HG02981 (cell line): Measurements from ENCODE around the gene CCSER1.
"Not testable (repeated sequence)": the region's sequence is repeated elsewhere in the genome, so short reads cannot be mapped to it uniquely, and the experiment has no call there.

Source experiments
- ATAC-seq: cut with Tn5 transposase; IDR thresholded peaks from one replicate; pipeline ENCODE4 v1.9.1; 2021; ENCODE audit warnings: mild to moderate bottlenecking, moderate library complexity; ENCODE audit not compliant: unreplicated experiment

Gene CCSER1

GRCh38 chr4:90641861-90642599 is 514.8 kb downstream of the CCSER1 start:
- no peak for ATAC-seq

GRCh38 chr4:90643156-90643555 is 516.0 kb downstream of the CCSER1 start:
- ATAC-seq, result no peak

- ATAC-seq, result no peak
Observed at GRCh38 chr4:90648311-90648710, 521.1 kb downstream of the CCSER1 start.

- ATAC-seq, result no peak
Observed at GRCh38 chr4:90648791-90649190, 521.6 kb downstream of the CCSER1 start.

DNA sequence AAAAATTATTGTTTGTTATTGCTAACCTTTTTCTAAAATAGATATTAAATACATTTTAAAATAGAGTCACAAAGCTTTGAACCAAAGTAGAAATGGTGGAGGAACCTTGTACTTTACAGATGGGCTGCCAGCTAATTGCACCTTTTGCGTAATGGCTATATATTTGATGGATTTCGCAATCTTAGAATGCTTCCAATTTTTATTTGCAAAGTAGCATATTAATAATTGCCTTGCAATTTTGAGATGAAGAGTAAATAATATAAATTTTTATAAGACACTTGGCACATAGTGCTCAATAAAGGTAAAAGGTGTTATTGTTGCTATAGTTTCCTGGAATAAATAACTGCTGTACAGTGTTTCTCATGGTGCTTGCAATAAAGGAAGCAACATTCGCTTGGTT is 533.5 kb downstream of the CCSER1 start:
- ATAC-seq, result no peak

- ATAC-seq, result no peak
Observed at GRCh38 chr4:90670183-90670582, 543.0 kb downstream of the CCSER1 start.

DNA sequence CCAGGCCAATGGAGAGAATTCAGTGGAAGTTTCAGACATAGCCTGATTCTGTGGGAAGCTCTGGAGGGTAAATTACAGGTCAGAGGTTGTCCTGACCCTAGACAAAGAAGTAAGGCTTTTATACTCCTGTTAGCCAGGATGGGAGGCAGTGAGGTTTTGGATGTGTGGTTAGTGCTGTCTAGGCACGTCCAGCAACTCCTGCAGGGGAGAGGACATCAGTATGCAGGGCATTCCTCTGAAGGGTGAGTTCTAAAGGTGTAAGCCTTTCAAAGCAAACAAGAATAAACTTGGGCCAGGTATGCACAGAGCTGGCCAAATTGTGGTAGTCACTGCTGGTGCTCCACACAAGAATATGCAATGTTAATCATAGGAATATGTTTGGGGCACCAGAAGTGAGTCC is 562.5 kb downstream of the CCSER1 start:
- ATAC-seq, result no peak

DNA sequence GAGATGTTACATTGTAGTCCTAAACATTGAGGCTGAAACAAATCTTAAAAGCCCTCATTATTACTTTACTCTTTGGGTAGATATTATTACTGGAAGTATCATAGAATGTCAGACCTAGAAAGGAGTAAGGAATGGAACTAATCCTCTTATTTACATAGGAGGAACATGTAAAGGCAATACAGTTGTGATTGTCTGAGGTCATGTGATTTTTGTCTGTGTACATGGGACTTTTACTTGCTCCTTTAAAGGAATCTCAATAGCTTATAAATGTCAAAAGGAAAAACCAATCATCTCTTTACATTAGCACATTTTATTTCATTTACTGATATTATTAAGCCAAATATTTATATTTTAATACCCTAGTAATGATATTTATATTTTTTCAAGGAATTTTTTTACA is 568.2 kb downstream of the CCSER1 start:
- no peak for ATAC-seq

DNA sequence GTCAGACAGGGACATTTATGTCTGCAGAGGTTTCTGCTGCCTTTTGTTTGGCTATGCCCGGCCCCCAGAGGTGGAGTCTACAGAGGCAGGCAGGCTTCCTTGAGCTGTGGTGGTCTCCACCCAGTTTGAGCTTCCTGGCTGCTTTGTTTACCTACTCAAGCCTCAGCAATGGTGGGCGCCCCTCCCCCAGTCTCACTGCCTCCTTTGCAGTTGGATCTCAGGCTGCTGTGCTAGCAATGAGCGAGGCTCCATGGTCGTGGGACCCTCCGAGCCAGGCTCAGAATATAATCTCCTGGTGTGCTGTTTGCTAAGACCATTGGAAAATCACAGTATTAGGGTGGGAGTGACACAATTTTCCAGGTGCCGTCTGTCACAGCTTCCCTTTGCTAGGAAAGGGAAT is 578.3 kb downstream of the CCSER1 start:
- not testable (repeated sequence) for ATAC-seq

DNA sequence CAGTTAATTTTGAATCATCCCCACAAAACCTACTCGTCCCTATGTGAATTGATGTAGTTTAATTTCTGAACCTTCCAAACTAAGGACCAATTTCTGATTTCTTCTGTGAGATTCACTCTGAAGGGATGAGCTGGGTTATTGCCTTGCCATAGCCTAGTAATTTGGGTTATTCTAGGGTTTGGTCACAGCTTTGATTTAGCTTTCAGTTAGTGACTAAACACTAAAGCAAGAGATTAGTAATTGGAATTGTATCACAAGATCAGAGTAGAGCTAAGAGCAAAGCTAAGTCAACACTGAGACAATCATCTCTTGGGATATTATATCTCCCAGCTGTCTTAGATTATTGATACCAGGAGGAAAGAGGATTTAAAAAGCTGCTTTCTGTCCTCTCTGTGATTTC is 588.0 kb downstream of the CCSER1 start:
- peak; percentile 66 for ATAC-seq

DNA sequence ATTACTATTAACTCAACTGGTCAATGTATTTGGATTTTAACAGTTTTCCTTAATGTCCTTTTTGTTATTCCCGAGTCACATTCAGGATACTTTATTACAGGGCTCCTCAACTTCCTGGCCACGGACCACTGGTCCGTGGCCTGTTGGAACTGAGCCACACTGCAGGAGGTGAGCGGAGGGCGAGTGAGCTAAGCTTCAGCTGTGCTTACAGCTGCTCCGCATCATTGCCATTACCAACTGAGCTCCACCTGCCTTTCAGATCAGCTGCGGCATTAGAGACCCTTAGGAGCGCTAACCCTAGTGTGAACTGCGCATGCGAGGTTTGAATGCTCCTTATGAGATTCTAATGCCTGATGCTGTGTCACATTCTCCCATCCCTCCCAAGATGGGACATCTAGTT is 591.7 kb downstream of the CCSER1 start:
- no peak for ATAC-seq

GRCh38 chr4:90727938-90728337 is 600.7 kb downstream of the CCSER1 start:
- no peak for ATAC-seq

GRCh38 chr4:90730752-90731151 is 603.6 kb downstream of the CCSER1 start:
- no peak for ATAC-seq

DNA sequence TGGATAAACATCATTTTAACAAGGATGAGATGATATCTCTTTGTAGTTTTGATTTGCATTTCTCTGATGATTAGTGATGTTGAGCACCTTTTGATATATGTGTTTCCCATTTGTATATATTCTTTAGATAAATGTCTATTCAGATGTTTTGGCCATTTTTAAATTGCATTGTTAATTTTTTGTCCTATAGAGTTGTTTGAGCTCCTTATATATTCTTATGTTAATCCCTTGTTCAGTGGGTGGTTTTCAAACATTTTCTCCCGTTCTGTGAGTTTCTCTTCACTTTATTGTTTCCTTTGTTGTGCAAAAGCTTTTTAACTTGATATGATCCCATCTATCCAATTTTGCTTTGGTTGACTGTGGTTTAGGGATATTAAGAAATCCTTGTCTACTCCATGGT is 606.0 kb downstream of the CCSER1 start:
- no peak for ATAC-seq

DNA sequence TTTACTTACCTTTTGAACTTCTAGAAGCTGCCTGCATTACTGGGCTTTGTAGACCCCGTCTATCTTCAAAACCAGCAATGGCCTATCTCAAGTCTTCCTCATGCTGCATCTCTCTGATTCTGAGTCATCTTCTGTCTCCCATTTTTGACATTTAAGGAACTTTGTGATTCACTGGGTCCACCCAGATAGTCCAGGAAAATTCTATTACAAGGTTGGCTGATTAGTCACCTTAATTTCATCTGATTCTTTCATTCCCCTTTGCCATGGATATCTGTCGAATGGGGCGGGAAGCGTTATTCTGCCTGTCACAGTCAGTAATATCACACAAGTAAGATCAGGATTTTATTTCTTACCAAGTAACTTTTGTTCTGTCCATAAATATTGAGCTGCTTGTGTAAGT is 618.0 kb downstream of the CCSER1 start:
- ATAC-seq, result no peak

- ATAC-seq, result no peak
Observed at GRCh38 chr4:90753068-90753467, 625.9 kb downstream of the CCSER1 start.

DNA sequence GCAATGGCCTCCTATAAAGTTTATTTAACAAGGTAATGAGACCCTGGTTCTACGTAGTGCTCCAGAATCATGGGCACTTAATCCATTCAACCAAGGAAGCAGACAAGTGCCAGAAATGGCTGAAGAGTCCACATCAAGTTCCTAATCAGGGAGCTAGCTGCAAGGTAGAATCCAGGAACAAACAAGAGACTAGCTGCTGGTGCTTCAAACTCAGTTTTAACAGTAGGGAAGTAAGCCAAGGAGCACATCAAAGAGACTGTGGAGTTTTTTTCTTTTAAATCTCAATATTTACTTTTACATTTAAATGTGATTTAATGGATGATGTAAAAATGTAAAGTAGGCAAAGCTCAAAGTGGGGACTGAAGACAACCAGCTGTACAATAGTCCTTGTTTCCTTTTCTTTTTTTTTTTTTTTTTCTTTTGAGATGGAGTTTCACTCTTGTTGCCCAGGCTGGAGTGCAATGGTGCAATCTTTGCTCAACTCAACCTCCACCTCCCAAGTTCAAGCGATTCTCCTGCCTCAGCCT is 630.4 kb downstream of the CCSER1 start:
- no peak for ATAC-seq

DNA sequence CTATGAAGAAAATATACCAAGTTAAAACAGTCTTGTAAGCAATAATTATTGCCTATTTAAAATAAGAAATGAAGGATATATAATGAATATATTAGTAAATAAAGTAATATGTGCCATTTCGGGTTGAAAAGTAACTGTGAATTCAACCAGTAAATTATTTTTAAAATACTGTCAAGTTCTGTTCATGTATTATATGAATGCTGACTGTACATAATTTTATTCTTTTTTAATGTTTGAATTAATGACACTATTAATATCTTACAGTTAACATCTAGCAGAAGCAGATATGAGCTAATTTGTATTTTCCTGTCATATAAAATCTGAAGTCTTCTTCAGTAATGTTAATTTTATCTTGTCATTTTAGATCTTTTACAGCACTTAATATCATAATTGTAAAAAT is 632.9 kb downstream of the CCSER1 start:
- ATAC-seq, result no peak

GRCh38 chr4:90766837-90767236 is 639.6 kb downstream of the CCSER1 start:
- no peak for ATAC-seq

GRCh38 chr4:90769251-90769650 is 642.1 kb downstream of the CCSER1 start:
- ATAC-seq, result no peak

- ATAC-seq, result no peak
Observed at GRCh38 chr4:90780193-90780592, 653.0 kb downstream of the CCSER1 start.

GRCh38 chr4:90786602-90787001 is 659.4 kb downstream of the CCSER1 start:
- ATAC-seq, result no peak

- ATAC-seq, result no peak
Observed at GRCh38 chr4:90792696-90793095, 665.5 kb downstream of the CCSER1 start.
